Measurements from ENCODE around the gene PAF1. TPM values are rescaled to one million over a fixed set of nuclear protein-coding genes. Genes with fewer than 3 reads are reported as not detected.
"Not testable (repeated sequence)": the region's sequence is repeated elsewhere in the genome, so short reads cannot be mapped to it uniquely, and the experiment has no call there.

The PAF1 gene
- total and polyA plus RNA-seq, 4 donors = 13.7 to 29.4 (median 18.9) TPM

DNA sequence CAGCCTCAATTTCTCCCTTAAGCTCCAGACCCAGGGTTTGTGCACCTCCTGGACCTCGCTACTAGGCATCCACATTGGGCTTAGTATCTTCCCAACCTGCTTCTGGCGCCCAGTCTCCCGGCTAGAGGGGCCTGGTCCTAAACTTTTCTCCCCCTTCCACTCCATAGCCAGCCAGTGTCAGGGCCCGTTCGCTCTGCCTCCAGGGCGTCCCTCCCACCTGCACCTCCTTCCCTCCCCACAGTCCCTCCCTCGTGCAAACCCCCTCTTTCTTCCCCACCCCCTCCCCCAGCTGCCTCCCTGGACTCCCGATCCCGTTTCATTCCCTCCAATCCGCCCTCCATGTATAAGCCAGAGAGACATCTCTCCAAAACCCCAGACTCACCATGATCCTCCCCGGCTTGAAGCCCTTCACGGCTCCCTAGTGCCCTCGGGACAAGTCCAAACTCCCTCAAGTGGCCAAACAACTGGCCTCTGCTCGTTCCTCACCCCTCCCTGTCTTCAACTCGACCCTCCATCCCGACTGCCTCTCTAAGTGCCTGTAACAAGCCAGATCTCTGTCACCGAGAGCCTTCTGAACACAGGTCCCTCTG lies 49.7 kb downstream of the PAF1 start:
- WGBS = 5% methylated on average over 17 of the region's 17 CpGs

DNA sequence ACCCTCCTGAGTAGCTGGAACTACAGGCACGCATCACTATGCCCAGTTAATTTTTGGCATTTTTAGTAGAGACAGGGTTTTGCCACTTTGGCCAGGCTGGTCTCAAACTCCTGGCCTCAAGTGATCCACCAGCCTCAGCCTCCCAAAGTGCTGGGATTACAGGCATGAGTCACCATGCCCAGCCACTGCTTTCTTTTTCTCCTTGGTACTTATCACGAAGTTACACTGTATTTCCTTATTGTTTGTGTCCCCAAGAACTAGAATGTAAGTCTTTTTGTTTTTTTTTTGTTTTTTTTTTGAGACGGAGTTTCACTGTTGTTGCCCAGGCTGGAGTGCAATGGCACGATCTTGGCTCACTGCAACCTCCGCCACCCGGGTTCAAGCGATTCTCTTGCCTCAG lies 50.8 kb downstream of the PAF1 start:
- not testable (repeated sequence) for H3K27ac ChIP-seq (ENCODE audit: low read depth in 1 of 2, low read length in 2 of 2); H3K4me3 ChIP-seq (ENCODE audit: low read depth in 1 of 3, low read length in 3 of 3); H3K9me3 ChIP-seq (ENCODE audit: control insufficient read depth in 4 of 4, low read length in 3 of 4); H3K9ac ChIP-seq (ENCODE audit: low read depth in 1 of 2, low read length in 2 of 2); H3K36me3 ChIP-seq (ENCODE audit: control insufficient read depth in 4 of 4, insufficient read depth in 3 of 4, low read depth in 1 of 4, low read length in 3 of 4); H3K27me3 ChIP-seq (ENCODE audit: control insufficient read depth in 4 of 4, insufficient read depth in 4 of 4, low read length in 3 of 4); DNase-seq (ENCODE audit: low spot score)
- peaks cover 5 to 29% (median 16%) of the 10 kb centered on the region in 4 donors for H3K4me1 ChIP-seq (ENCODE audit: control insufficient read depth in 4 of 4, insufficient read depth in 4 of 4, low read length in 3 of 4)
- WGBS = 88% methylated on average over 7 of the region's 7 CpGs

More for the DNA sequence above, 49.7 kb downstream of the PAF1 start:
- Histone ChIP-seq H3K4me3 (ENCODE audit: low read depth in 1 of 3, low read length in 3 of 3) (peak overlapping the region; percentile 40 to 99 (median 72)), H3K27me3 (ENCODE audit: control insufficient read depth in 4 of 4, insufficient read depth in 4 of 4, low read length in 3 of 4) (no peaks in the 10 kb centered on the region), H3K36me3 (ENCODE audit: control insufficient read depth in 4 of 4, insufficient read depth in 3 of 4, low read depth in 1 of 4, low read length in 3 of 4) (peaks cover 0 to 4% (median 0%) of the 10 kb centered on the region in 4 donors), H3K9me3 (ENCODE audit: control insufficient read depth in 4 of 4, low read length in 3 of 4) (no peaks in the 10 kb centered on the region), H3K4me1 (ENCODE audit: control insufficient read depth in 4 of 4, insufficient read depth in 4 of 4, low read length in 3 of 4) (peaks cover 5 to 29% (median 16%) of the 10 kb centered on the region in 4 donors), H3K9ac (ENCODE audit: low read depth in 1 of 2, low read length in 2 of 2) (peak overlapping the region; percentile 77 to 97), H3K27ac (ENCODE audit: low read depth in 1 of 2, low read length in 2 of 2) (peak overlapping the region; percentile 81 to 82)
- no peak for DNase-seq (ENCODE audit: low spot score)
- TF ChIP-seq SP1 (IDR thresholded peaks at IDR 0.05) = no peak
- TF ChIP-seq ATF3 (IDR thresholded peaks at IDR 0.05) = no peak
- no peak for TF ChIP-seq TAF1 (conservative IDR thresholded peaks at IDR 0.05)
- TF ChIP-seq RXRA (IDR thresholded peaks at IDR 0.05) = no peak
- no peak for TF ChIP-seq EGR1 (IDR thresholded peaks at IDR 0.05; ENCODE audit: low read depth in 2 of 2)
- no peak for TF ChIP-seq RAD21 (IDR thresholded peaks at IDR 0.05)
- TF ChIP-seq FOXA2 (IDR thresholded peaks at IDR 0.05) = no peak
- TF ChIP-seq, protein P1, sequence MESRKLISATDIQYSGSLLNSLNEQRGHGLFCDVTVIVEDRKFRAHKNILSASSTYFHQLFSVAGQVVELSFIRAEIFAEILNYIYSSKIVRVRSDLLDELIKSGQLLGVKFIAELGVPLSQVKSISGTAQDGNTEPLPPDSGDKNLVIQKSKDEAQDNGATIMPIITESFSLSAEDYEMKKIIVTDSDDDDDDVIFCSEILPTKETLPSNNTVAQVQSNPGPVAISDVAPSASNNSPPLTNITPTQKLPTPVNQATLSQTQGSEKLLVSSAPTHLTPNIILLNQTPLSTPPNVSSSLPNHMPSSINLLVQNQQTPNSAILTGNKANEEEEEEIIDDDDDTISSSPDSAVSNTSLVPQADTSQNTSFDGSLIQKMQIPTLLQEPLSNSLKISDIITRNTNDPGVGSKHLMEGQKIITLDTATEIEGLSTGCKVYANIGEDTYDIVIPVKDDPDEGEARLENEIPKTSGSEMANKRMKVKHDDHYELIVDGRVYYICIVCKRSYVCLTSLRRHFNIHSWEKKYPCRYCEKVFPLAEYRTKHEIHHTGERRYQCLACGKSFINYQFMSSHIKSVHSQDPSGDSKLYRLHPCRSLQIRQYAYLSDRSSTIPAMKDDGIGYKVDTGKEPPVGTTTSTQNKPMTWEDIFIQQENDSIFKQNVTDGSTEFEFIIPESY (IDR thresholded peaks at IDR 0.05) = no peak
- no peak for TF ChIP-seq JUND (IDR thresholded peaks at IDR 0.05)
- TF ChIP-seq CTCF (IDR thresholded peaks at IDR 0.05; ENCODE audit: low read depth, low read length, missing input control) = no peak
- TF ChIP-seq FOXA1 (IDR thresholded peaks at IDR 0.05) = no peak
- TF ChIP-seq, protein P2, sequence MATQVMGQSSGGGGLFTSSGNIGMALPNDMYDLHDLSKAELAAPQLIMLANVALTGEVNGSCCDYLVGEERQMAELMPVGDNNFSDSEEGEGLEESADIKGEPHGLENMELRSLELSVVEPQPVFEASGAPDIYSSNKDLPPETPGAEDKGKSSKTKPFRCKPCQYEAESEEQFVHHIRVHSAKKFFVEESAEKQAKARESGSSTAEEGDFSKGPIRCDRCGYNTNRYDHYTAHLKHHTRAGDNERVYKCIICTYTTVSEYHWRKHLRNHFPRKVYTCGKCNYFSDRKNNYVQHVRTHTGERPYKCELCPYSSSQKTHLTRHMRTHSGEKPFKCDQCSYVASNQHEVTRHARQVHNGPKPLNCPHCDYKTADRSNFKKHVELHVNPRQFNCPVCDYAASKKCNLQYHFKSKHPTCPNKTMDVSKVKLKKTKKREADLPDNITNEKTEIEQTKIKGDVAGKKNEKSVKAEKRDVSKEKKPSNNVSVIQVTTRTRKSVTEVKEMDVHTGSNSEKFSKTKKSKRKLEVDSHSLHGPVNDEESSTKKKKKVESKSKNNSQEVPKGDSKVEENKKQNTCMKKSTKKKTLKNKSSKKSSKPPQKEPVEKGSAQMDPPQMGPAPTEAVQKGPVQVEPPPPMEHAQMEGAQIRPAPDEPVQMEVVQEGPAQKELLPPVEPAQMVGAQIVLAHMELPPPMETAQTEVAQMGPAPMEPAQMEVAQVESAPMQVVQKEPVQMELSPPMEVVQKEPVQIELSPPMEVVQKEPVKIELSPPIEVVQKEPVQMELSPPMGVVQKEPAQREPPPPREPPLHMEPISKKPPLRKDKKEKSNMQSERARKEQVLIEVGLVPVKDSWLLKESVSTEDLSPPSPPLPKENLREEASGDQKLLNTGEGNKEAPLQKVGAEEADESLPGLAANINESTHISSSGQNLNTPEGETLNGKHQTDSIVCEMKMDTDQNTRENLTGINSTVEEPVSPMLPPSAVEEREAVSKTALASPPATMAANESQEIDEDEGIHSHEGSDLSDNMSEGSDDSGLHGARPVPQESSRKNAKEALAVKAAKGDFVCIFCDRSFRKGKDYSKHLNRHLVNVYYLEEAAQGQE (IDR thresholded peaks at IDR 0.05) = no peak
- TF ChIP-seq YY1 (IDR thresholded peaks at IDR 0.05) = no peak
- TF ChIP-seq MAX (IDR thresholded peaks at IDR 0.05) = no peak
- no peak for TF ChIP-seq GABPA (IDR thresholded peaks at IDR 0.05 in 1 of 2, conservative IDR thresholded peaks at IDR 0.05 in 1 of 2)
- no peak for TF ChIP-seq HNF4G (IDR thresholded peaks at IDR 0.05)
- no peak for TF ChIP-seq HNF4A (conservative IDR thresholded peaks at IDR 0.05)

Measured in liver (tissue), 9 donors.